Right lung (tissue), 5 donors: ENCODE measurements around the gene ALDH2. TPM values are rescaled to one million over a fixed set of nuclear protein-coding genes. Genes with fewer than 3 reads are reported as not detected.
"Not testable (repeated sequence)": the region's sequence is repeated elsewhere in the genome, so short reads cannot be mapped to it uniquely, and the experiment has no call there.

Experiments
- DNase-seq, 2 donors: peaks; one replicate each; pipeline ENCODE4 v3.0.0-alpha.2; 2013
- polyA plus RNA-seq, 5 donors: library from polyadenylated mRNA; unstranded; fragments of 120-200 nt; gene quantifications; one replicate each; pipeline versions ENCODE4 v1.2.1 to v1.2.3, GENCODE V29; 2013; ENCODE audit warnings: inconsistent platforms in 1 of 5, low replicate concordance in 1 of 5; ENCODE audit not compliant: insufficient read length in 5 of 5, insufficient read depth in 1 of 5

ALDH2 gene
- polyA plus RNA-seq, 5 donors: 79.3 to 103 (median 97.8) TPM

GRCh38 chr12:111784953-111785352 is 18.2 kb downstream of the ALDH2 start:
- DNase-seq: no peak

- DNase-seq: no peak
Observed at GRCh38 chr12:111785651-111786050, 18.9 kb downstream of the ALDH2 start.

- DNase-seq: no peak
Observed at GRCh38 chr12:111788178-111788654, 21.5 kb downstream of the ALDH2 start.

GRCh38 chr12:111789779-111790178 is 23.0 kb downstream of the ALDH2 start:
- no peak for DNase-seq

GRCh38 chr12:111791507-111791906 is 24.8 kb downstream of the ALDH2 start:
- no peak for DNase-seq

- no peak for DNase-seq
Observed at GRCh38 chr12:111792155-111792855, 25.6 kb downstream of the ALDH2 start.

- DNase-seq: no peak
Observed at GRCh38 chr12:111792856-111793235, 26.1 kb downstream of the ALDH2 start.

GRCh38 chr12:111798182-111798581 is 31.4 kb downstream of the ALDH2 start:
- no peak for DNase-seq

- no peak for DNase-seq
Observed at GRCh38 chr12:111799758-111800157, 33.0 kb downstream of the ALDH2 start.

- DNase-seq: no peak
Observed at GRCh38 chr12:111803038-111803626, 36.4 kb downstream of the ALDH2 start.

GRCh38 chr12:111803851-111804250 is 37.1 kb downstream of the ALDH2 start:
- DNase-seq: no peak

- no peak for DNase-seq
Observed at GRCh38 chr12:111806304-111806703, 39.6 kb downstream of the ALDH2 start.

GRCh38 chr12:111807232-111807631 is 40.5 kb downstream of the ALDH2 start:
- no peak for DNase-seq

GRCh38 chr12:111812881-111813741 is 46.4 kb downstream of the ALDH2 start:
- DNase-seq: peak; percentile 74 to 81

- DNase-seq: no peak
Observed at GRCh38 chr12:111816065-111816615, 49.4 kb downstream of the ALDH2 start.

GRCh38 chr12:111816898-111817297 is 50.2 kb downstream of the ALDH2 start:
- DNase-seq: not testable (repeated sequence)

- DNase-seq: no peak
Observed at GRCh38 chr12:111818340-111818739, 51.6 kb downstream of the ALDH2 start.

- DNase-seq: no peak
Observed at GRCh38 chr12:111819191-111820158, 52.7 kb downstream of the ALDH2 start.

GRCh38 chr12:111820828-111821227 is 54.1 kb downstream of the ALDH2 start:
- DNase-seq: not testable (repeated sequence)

GRCh38 chr12:111822886-111823285 is 56.2 kb downstream of the ALDH2 start:
- DNase-seq: no peak

- DNase-seq: no peak
Observed at GRCh38 chr12:111823891-111824290, 57.2 kb downstream of the ALDH2 start.
